GM12891 (cell line): ENCODE measurements around the gene EVC.

Experiments used
- POLR2A ChIP-seq: IDR thresholded peaks from 2 replicates; pipeline ENCODE4 v1.6.1; 2011; ENCODE audit warnings: low read depth, low read length, control low read depth
- POLR2AphosphoS5 ChIP-seq: IDR thresholded peaks from 2 replicates; pipeline ENCODE4 v1.6.1; 2011; ENCODE audit warnings: low read depth, low read length, control low read depth

GRCh38 chr4:5752376-5753184, 41.6 kb downstream of the EVC start:
- no peak for TF ChIP-seq POLR2AphosphoS5
- TF ChIP-seq POLR2A: no peak
